Keratinocyte (primary cell): ENCODE results near the gene PLXND1. TPM values are rescaled to one million over a fixed set of nuclear protein-coding genes. Genes with fewer than 3 reads are reported as not detected.

Source experiments
- DNase-seq: peaks from one replicate; pipeline ENCODE4 v3.0.0-alpha.2; 2011; ENCODE audit warnings: low read depth, missing footprints, low spot score
- FAIRE-seq: peaks from 2 replicates; lab custom pipeline; 2011; peaks lifted over from hg19 to GRCh38; lab: Jason Lieb, UNC
- H2AFZ ChIP-seq: 2 replicates; pipeline ENCODE4 v1.6.0; 2012; ENCODE audit warnings: low read length, control low read depth, inconsistent platforms; ENCODE audit not compliant: control insufficient read depth
- H3K27ac ChIP-seq: 2 replicates; pipeline ENCODE4 v1.5.1; 2011; ENCODE audit warnings: low read length; ENCODE audit not compliant: control insufficient read depth, insufficient read depth
- H3K27me3 ChIP-seq: 3 replicates; pipeline ENCODE4 v1.6.0; 2011; ENCODE audit warnings: low read length; ENCODE audit not compliant: control insufficient read depth, insufficient read depth; ENCODE audit errors: extremely low read depth
- H3K36me3 ChIP-seq, 2 experiments: 2 replicates in 1 of 2; 3 replicates in 1 of 2; pipeline ENCODE4 v1.5.1; 2011; ENCODE audit warnings: low read length in 2 of 2, mild to moderate bottlenecking in 1 of 2; ENCODE audit not compliant: control insufficient read depth in 2 of 2, insufficient read depth in 2 of 2; ENCODE audit errors: extremely low read depth in 1 of 2
- H3K4me1 ChIP-seq: 3 replicates; pipeline ENCODE4 v1.5.1; 2011; ENCODE audit warnings: low read length; ENCODE audit not compliant: control insufficient read depth, insufficient read depth; ENCODE audit errors: extremely low read depth
- H3K4me2 ChIP-seq: 3 replicates; pipeline ENCODE4 v1.6.0; 2011; ENCODE audit warnings: low read depth, low read length; ENCODE audit not compliant: control insufficient read depth, insufficient read depth; ENCODE audit errors: extremely low read depth
- H3K4me3 ChIP-seq, 3 experiments: fragments of 200-600 bp in 1 of 3; sonication (generic) in 1 of 3; 2 replicates in 2 of 3; 3 replicates in 1 of 3; pipeline ENCODE4 v1.5.1; 2011 to 2016; ENCODE audit warnings: low read length in 3 of 3, mild to moderate bottlenecking in 3 of 3, control low read depth in 2 of 3, inconsistent platforms in 1 of 3, low read depth in 1 of 3, mixed read lengths in 1 of 3, mixed run types in 1 of 3, moderate library complexity in 1 of 3; ENCODE audit not compliant: control insufficient read depth in 2 of 3, insufficient read depth in 2 of 3; ENCODE audit errors: extremely low read depth in 1 of 3
- H3K79me2 ChIP-seq: 2 replicates; pipeline ENCODE4 v1.6.0; 2012; ENCODE audit warnings: low read length; ENCODE audit not compliant: control insufficient read depth, insufficient read depth
- H3K9ac ChIP-seq: 3 replicates; pipeline ENCODE4 v1.6.0; 2011; ENCODE audit warnings: low read length; ENCODE audit not compliant: control insufficient read depth, insufficient read depth; ENCODE audit errors: extremely low read depth
- H3K9me1 ChIP-seq: 3 replicates; pipeline ENCODE4 v1.6.0; 2011; ENCODE audit warnings: low read length; ENCODE audit not compliant: control insufficient read depth, insufficient read depth; ENCODE audit errors: extremely low read depth
- H3K9me3 ChIP-seq: 2 replicates; pipeline ENCODE4 v1.5.1; 2012; ENCODE audit warnings: low read depth, low read length; ENCODE audit not compliant: control insufficient read depth
- H4K20me1 ChIP-seq: 3 replicates; pipeline ENCODE4 v1.6.0; 2011; ENCODE audit warnings: low read length; ENCODE audit not compliant: control insufficient read depth, insufficient read depth; ENCODE audit errors: extremely low read depth
- EZH2 ChIP-seq: IDR thresholded peaks from one replicate; pipeline ENCODE4 v1.6.1; 2012; ENCODE audit warnings: inconsistent platforms, mild to moderate bottlenecking, low read length, moderate library complexity
- dilution Hi-C: fragments of 300-500 bp; cut with MboI; formaldehyde crosslinking; loops from one replicate; pipeline ENCODE4 v1.7.0; 2020; ENCODE audit warnings: low sequenced_read_pairs; ENCODE audit not compliant: extremely low pct_ligation_motif_present
- polyA plus RNA-seq, 5 experiments: library from polyadenylated mRNA; depleted of rRNA in 3 of 5; stranded (reverse) in 3 of 5; stranded (forward) in 1 of 5; unstranded in 1 of 5; fragments of >200 nt; gene quantifications; 1 replicate in 1 of 5; 2 replicates in 3 of 5; 3 replicates in 1 of 5; pipeline versions ENCODE4 v1.2.1 to v1.2.3, GENCODE V29; 2011 to 2012; ENCODE audit warnings: missing spikeins in 2 of 5, low read depth in 1 of 5, low replicate concordance in 1 of 5
- TF ChIP-seq, protein P1 (sequence below), 3 experiments: IDR thresholded peaks in 1 of 3; conservative IDR thresholded peaks in 1 of 3; optimal IDR thresholded peaks in 1 of 3; 2 replicates in 2 of 3; 3 replicates in 1 of 3; pipeline versions ENCODE3 to v1.5.1; 2011; ENCODE audit warnings: low read length in 3 of 3, mild to moderate bottlenecking in 3 of 3, moderate library complexity in 2 of 3, control low read depth in 1 of 3, inconsistent platforms in 1 of 3; ENCODE audit not compliant: insufficient read depth in 2 of 3; ENCODE audit errors: extremely low read depth in 1 of 3

Gene PLXND1
- polyA plus RNA-seq, 1 donor (not counting 4 experiments of a cell fraction or from before 2014, with no cell fraction given) = 0.09 TPM

DNA sequence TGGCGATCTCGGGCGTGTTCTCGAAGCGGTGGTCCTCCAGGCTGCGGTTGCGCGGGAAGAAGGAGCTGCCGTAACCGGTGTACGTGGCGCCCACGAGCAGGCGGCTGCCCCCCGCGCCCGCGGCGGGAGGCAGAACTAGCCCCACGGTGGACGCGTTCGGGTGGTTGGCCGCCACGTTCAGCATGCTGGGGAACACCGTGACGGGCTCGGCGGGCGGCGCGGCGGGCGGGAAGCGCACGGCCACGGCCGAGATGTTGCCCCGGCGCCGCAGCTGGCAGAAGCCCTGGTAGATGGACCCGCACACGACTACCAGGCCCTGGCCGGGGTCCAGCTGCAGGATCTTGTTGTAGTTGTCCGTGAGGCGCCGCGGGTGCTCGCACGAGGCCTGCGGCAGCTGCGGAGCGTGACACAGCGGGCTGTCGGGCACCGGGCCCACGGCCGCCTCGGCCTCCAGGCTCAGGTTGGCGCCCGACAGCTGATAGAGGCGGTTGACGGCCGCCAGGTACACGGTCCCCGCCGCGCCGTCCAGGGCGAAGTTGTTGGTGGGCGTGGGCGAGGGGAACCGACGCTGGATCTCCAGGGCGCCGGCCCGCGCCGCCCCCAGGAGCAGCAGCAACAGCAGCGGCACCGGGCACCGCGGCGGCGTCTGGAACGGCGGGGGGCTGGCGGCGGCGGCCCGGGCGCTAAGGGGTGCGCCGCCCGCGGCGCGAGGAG lies 397 bp downstream of the PLXND1 start:
- no peak for FAIRE-seq
- Histone ChIP-seq H2AFZ (no peak overlapping the region), H3K79me2 (no peaks in the 10 kb centered on the region), H3K4me3 (peak overlapping the region in 2 of 3 experiments; percentile 12 to 19), H3K27ac (no peak overlapping the region), H3K36me3 (no peaks in the 10 kb centered on the region), H4K20me1 (peaks cover 3% of the 10 kb centered on the region), H3K9me1 (no peaks in the 10 kb centered on the region), H3K9me3 (no peaks in the 10 kb centered on the region), H3K4me2 (peak overlapping the region; percentile 32), H3K9ac (no peak overlapping the region), H3K27me3 (peaks cover 53% of the 10 kb centered on the region), H3K4me1 (no peaks in the 10 kb centered on the region)
- TF ChIP-seq EZH2 = peak; percentile 98
- TF ChIP-seq, protein P1, sequence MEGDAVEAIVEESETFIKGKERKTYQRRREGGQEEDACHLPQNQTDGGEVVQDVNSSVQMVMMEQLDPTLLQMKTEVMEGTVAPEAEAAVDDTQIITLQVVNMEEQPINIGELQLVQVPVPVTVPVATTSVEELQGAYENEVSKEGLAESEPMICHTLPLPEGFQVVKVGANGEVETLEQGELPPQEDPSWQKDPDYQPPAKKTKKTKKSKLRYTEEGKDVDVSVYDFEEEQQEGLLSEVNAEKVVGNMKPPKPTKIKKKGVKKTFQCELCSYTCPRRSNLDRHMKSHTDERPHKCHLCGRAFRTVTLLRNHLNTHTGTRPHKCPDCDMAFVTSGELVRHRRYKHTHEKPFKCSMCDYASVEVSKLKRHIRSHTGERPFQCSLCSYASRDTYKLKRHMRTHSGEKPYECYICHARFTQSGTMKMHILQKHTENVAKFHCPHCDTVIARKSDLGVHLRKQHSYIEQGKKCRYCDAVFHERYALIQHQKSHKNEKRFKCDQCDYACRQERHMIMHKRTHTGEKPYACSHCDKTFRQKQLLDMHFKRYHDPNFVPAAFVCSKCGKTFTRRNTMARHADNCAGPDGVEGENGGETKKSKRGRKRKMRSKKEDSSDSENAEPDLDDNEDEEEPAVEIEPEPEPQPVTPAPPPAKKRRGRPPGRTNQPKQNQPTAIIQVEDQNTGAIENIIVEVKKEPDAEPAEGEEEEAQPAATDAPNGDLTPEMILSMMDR (optimal IDR thresholded peaks at IDR 0.05 in 1 of 3, IDR thresholded peaks at IDR 0.05 in 1 of 3, conservative IDR thresholded peaks at IDR 0.05 in 1 of 3; ENCODE audit: extremely low read depth in 1 of 3, insufficient read depth in 2 of 3, low read length in 3 of 3) = no peak
- dilution Hi-C loops = no loop called here
- no peak for DNase-seq

DNA sequence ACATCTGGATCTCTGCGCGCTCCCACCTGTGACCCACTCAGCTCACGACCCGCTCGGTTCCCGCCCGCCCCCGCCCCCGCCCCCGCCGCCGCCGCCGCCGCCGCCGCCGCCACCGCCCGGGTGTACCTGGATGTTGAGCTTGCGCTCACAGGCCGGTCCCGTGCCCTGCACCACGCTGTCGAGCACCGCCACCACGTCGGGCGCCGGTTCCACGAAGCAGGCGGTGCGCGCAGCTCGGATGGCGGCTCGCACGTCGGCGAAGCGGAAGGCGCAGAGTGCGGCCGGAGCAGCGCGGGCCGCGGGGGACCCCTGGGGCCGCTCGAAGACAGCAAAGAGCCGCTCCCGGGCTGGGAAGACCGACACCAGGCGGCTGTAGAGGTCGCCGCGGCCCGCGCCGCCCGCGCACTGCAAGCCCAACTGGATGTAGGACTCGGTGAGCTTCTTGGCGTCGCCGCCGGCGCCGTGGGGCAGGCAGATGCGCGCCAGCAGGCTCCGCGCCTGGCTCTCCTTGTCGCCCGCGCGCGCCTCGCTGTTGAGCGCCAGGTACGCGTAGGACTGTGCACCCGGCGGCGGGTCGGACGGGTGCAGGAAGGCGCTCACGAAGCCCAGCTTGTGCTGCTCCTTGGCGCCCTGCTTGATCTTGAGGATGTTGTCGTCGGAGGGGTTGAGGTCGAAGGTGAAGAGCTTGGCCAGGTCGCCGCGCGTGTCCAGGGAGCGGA lies 1.1 kb downstream of the PLXND1 start:
- H4K20me1 ChIP-seq = peaks cover 3% of the 10 kb centered on the region
- H3K27ac ChIP-seq = no peak overlapping the region
- no peaks in the 10 kb centered on the region for H3K36me3 ChIP-seq
- H3K79me2 ChIP-seq = no peaks in the 10 kb centered on the region
- TF ChIP-seq, protein P1 (optimal IDR thresholded peaks at IDR 0.05 in 1 of 3, IDR thresholded peaks at IDR 0.05 in 1 of 3, conservative IDR thresholded peaks at IDR 0.05 in 1 of 3; ENCODE audit: extremely low read depth in 1 of 3, insufficient read depth in 2 of 3, low read length in 3 of 3) = no peak
- TF ChIP-seq EZH2 = peak; percentile 100
- H3K4me1 ChIP-seq = no peaks in the 10 kb centered on the region
- DNase-seq = no peak
- H3K9me1 ChIP-seq = no peaks in the 10 kb centered on the region
- no peak overlapping the region for H2AFZ ChIP-seq
- peaks cover 53% of the 10 kb centered on the region for H3K27me3 ChIP-seq
- dilution Hi-C loops = no loop called here
- no peaks in the 10 kb centered on the region for H3K9me3 ChIP-seq
- peak overlapping the region; percentile 32 for H3K4me2 ChIP-seq
- no peak overlapping the region for H3K9ac ChIP-seq
- FAIRE-seq = no peak
- H3K4me3 ChIP-seq = peak overlapping the region in 1 of 3 experiments; percentile 19
